DOHH2 (cell line): Measurements from ENCODE around the gene MSL2.
"Not testable (repeated sequence)": the region's sequence is repeated elsewhere in the genome, so short reads cannot be mapped to it uniquely, and the experiment has no call there.

ENCODE experiments used
- H3F3A ChIP-seq: fragments of 200-600 bp; sonication (generic), shearing (Covaris generic); 2 replicates; pipeline ENCODE4 v1.6.0; 2016; ENCODE audit warnings: antibody characterized with exemption, mild to moderate bottlenecking; ENCODE audit not compliant: control insufficient read depth, insufficient read depth
- H3K27ac ChIP-seq: fragments of 200-600 bp; sonication (generic); 2 replicates; pipeline ENCODE4 v1.5.1; 2014; ENCODE audit warnings: low read depth, mild to moderate bottlenecking, low read length, moderate library complexity
- H3K27me3 ChIP-seq: fragments of 200-600 bp; sonication (generic); 2 replicates; pipeline ENCODE4 v1.6.1; 2014; ENCODE audit warnings: mild to moderate bottlenecking, low read length, mixed read lengths; ENCODE audit not compliant: control insufficient read depth
- H3K36me3 ChIP-seq: fragments of 200-600 bp; sonication (generic); 2 replicates; pipeline ENCODE4 v1.6.1; 2014; ENCODE audit warnings: mild to moderate bottlenecking, low read length, moderate library complexity, mixed read lengths; ENCODE audit not compliant: control insufficient read depth
- H3K4me1 ChIP-seq: fragments of 200-600 bp; sonication (generic); 2 replicates; pipeline ENCODE4 v1.6.1; 2014; ENCODE audit warnings: mild to moderate bottlenecking, low read length, mixed read lengths; ENCODE audit not compliant: control insufficient read depth
- H3K4me2 ChIP-seq: fragments of 200-600 bp; sonication (generic); 2 replicates; pipeline ENCODE4 v1.6.0; 2014; ENCODE audit warnings: mild to moderate bottlenecking, low read length, moderate library complexity
- H3K4me3 ChIP-seq: fragments of 200-600 bp; sonication (generic); 2 replicates; pipeline ENCODE4 v1.5.1; 2014; ENCODE audit warnings: mild to moderate bottlenecking, low read length, mixed read lengths
- H3K79me2 ChIP-seq: fragments of 200-600 bp; sonication (generic); 2 replicates; pipeline ENCODE4 v1.6.1; 2014; ENCODE audit warnings: mild to moderate bottlenecking, low read length, mixed read lengths; ENCODE audit not compliant: control insufficient read depth
- H3K9me2 ChIP-seq: fragments of 200-600 bp; sonication (generic); replicated peaks from 2 replicates; pipeline ENCODE4 v1.6.1; 2014; ENCODE audit warnings: mild to moderate bottlenecking, low read length, mixed read lengths; ENCODE audit not compliant: control insufficient read depth
- H3K9me3 ChIP-seq: fragments of 200-600 bp; sonication (generic); 2 replicates; pipeline ENCODE4 v1.6.1; 2014; ENCODE audit warnings: antibody characterized with exemption, low read length, mixed read lengths; ENCODE audit not compliant: control insufficient read depth, insufficient read depth
- H4K20me1 ChIP-seq: fragments of 200-600 bp; sonication (generic); 2 replicates; pipeline ENCODE4 v1.6.0; 2014; ENCODE audit warnings: low read depth, mild to moderate bottlenecking, antibody characterized with exemption, low read length, moderate library complexity; ENCODE audit not compliant: control insufficient read depth, insufficient read depth
- EZH2phosphoT487 ChIP-seq: fragments of 200-600 bp; sonication (generic); IDR thresholded peaks from 2 replicates; pipeline ENCODE4 v1.6.1; 2017; ENCODE audit warnings: borderline replicate concordance, mild to moderate bottlenecking, antibody characterized with exemption, low read length, moderate library complexity, mixed read lengths
- TF ChIP-seq, protein P1 (sequence below): fragments of 200-600 bp; sonication (generic); IDR thresholded peaks from one replicate; pipeline ENCODE4 v1.5.1; 2014; ENCODE audit warnings: antibody characterized with exemption, mild to moderate bottlenecking, low read depth, low read length; ENCODE audit not compliant: poor library complexity, severe bottlenecking

Gene MSL2

DNA sequence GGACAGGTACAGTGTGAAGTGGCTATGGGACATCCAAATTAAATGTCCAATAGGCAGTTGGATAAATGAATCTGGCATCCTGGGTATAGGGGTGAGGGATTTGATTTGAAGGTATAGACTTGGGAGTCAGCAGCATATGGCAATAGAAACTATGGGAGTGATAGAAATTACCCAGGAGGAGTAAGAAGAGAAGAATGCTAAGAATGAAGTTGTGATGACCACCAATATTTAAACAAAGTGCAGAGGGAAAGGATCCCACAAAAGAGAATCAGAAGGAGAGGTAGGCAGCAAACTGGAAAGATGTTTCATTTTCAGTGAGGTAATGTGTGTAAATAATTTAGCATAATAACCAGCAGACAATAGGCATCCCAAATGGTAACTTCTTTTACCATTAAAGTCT is 13.8 kb upstream of the MSL2 start:
- Histone ChIP-seq H3F3A (no peaks in the 10 kb centered on the region), H3K4me1 (no peaks in the 10 kb centered on the region), H3K27ac (no peak overlapping the region), H3K4me2 (no peak overlapping the region), H3K27me3 (peaks cover 29% of the 10 kb centered on the region), H3K4me3 (no peak overlapping the region), H4K20me1 (no peaks in the 10 kb centered on the region), H3K9me2 (no peaks in the 10 kb centered on the region), H3K9me3 (no peaks in the 10 kb centered on the region), H3K79me2 (no peaks in the 10 kb centered on the region), H3K36me3 (no peaks in the 10 kb centered on the region)
- TF ChIP-seq, protein P1, sequence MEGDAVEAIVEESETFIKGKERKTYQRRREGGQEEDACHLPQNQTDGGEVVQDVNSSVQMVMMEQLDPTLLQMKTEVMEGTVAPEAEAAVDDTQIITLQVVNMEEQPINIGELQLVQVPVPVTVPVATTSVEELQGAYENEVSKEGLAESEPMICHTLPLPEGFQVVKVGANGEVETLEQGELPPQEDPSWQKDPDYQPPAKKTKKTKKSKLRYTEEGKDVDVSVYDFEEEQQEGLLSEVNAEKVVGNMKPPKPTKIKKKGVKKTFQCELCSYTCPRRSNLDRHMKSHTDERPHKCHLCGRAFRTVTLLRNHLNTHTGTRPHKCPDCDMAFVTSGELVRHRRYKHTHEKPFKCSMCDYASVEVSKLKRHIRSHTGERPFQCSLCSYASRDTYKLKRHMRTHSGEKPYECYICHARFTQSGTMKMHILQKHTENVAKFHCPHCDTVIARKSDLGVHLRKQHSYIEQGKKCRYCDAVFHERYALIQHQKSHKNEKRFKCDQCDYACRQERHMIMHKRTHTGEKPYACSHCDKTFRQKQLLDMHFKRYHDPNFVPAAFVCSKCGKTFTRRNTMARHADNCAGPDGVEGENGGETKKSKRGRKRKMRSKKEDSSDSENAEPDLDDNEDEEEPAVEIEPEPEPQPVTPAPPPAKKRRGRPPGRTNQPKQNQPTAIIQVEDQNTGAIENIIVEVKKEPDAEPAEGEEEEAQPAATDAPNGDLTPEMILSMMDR: no peak
- TF ChIP-seq EZH2phosphoT487: no peak

DNA sequence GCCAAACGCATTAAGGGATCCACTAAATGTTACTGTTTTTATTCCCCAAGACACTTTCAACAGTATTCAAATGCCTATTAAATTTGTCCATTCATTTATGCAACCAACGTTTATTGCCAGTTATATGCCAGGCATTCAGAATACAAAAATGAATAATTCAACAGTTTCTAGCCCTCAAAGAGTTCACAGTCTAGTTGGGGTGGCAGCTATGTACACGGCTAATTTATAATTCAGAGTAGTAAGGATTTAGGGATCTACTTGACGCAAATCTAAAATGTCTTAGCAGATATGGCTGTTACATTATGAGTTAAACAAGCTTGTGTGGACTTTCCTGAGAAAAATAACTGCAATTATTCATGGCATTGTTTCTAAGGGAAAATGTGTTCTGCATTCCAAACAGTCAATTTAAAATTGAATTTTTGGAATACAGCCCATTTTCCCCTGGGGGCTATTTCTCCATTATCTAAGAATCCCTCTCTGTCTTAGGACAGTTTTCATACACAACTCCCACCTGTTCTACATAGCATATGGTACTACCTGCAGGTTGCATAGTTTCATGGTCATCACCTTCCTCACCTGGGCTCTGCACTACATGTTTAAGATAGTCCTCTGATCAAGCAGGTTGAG is 11.5 kb upstream of the MSL2 start:
- Histone ChIP-seq H3F3A (no peaks in the 10 kb centered on the region), H3K4me2 (no peak overlapping the region), H3K27ac (no peak overlapping the region), H3K4me3 (no peak overlapping the region), H3K36me3 (no peaks in the 10 kb centered on the region), H3K79me2 (no peaks in the 10 kb centered on the region), H3K27me3 (peaks cover 29% of the 10 kb centered on the region), H3K4me1 (no peaks in the 10 kb centered on the region), H3K9me3 (no peaks in the 10 kb centered on the region), H4K20me1 (no peaks in the 10 kb centered on the region), H3K9me2 (no peaks in the 10 kb centered on the region)
- TF ChIP-seq, protein P1: no peak
- TF ChIP-seq EZH2phosphoT487: no peak

DNA sequence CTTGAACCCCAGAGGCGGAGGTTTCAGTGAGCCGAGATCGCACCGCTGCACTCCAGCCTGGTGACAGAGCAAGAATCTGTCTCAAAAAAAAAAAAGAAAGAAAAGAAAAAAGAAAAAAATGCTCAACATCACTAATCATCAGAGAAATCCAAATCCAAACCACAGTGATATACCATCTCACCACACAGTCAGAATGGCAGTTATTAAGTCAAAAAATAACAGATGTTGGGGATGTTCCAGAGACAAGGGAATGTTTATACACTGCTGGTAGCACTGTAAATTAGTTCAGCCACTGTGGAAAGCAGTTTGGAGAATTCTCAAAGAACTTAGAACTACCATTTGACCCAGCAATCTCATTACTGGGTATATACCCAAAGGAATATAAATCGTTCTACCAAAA is 3.1 kb upstream of the MSL2 start:
- peaks cover 26% of the 10 kb centered on the region for H3K79me2 ChIP-seq
- peaks cover 20% of the 10 kb centered on the region for H3K4me1 ChIP-seq
- H3K27me3 ChIP-seq, H3K9me3 ChIP-seq, H3F3A ChIP-seq, H4K20me1 ChIP-seq, H3K27ac ChIP-seq, H3K4me2 ChIP-seq, H3K4me3 ChIP-seq, H3K9me2 ChIP-seq: not testable (repeated sequence)
- H3K36me3 ChIP-seq: peaks cover 16% of the 10 kb centered on the region

DNA sequence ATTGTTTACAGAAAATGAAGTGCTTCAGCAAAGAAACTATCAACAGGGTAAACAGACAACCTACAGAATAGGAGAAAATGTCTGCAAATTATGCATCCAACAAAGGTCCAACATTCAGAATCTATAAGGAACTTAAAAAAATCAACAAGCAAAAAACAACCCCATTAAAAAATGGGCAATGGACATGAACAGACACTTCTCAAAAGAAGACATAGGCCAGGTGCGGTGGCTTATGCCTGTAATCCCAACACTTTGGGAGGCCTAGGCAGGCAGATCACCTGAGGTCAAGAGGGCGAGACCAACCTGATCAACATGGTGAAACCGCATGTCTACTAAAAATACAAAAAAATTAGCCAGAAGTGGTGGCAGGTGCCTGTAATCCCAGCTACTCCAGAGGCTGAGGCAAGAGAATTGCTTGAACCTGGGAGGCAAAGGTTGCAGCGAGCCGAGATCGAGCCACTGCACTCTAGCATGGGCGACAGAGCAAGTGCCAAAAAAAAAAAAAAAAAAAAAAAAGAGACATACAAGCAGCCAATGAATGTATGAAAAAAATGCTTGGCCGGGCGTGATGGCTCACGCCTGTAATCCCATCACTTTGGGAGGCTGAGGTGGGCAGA is 2.4 kb upstream of the MSL2 start:
- Histone ChIP-seq H3K4me1 (peaks cover 20% of the 10 kb centered on the region), H4K20me1 (peaks cover 12% of the 10 kb centered on the region), H3K36me3 (peaks cover 22% of the 10 kb centered on the region), H3K4me2 (peak overlapping the region; percentile 76), H3K27ac (peak overlapping the region; percentile 83; the same call in 1 of the 2 replicates), H3K4me3 (peak overlapping the region; percentile 87), H3K79me2 (peaks cover 32% of the 10 kb centered on the region)
- H3K9me3 ChIP-seq, H3F3A ChIP-seq, H3K9me2 ChIP-seq, H3K27me3 ChIP-seq: not testable (repeated sequence)
